ENCODE data around the gene PCK2. TPM values are rescaled to one million over a fixed set of nuclear protein-coding genes. Genes with fewer than 3 reads are reported as not detected.
A peak's percentile ranks its signal among the peaks of the same experiment; 100 is the strongest.

The PCK2 gene
- total and polyA plus RNA-seq, 2 of the 13 experiments (the other 11 are each of a cell fraction or from before 2014, with no cell fraction given): 129 to 272 TPM

- no peak for TF ChIP-seq HMGA1 (CRISPR knock-in tag; conservative IDR thresholded peaks at IDR 0.05)
- no peak for TF ChIP-seq ZBTB3 (CRISPR knock-in tag; IDR thresholded peaks at IDR 0.05; ENCODE audit: borderline replicate concordance, low read depth)
- no peak for TF ChIP-seq ZNF329 (CRISPR knock-in tag; IDR thresholded peaks at IDR 0.05; ENCODE audit: low read depth)
- TF ChIP-seq ZNF276 (CRISPR knock-in tag; IDR thresholded peaks at IDR 0.05; ENCODE audit: low read depth): no peak
- no peak for TF ChIP-seq ZBTB1 (CRISPR knock-in tag; IDR thresholded peaks at IDR 0.05; ENCODE audit: borderline replicate concordance)
- TF ChIP-seq SAP130 (CRISPR knock-in tag; IDR thresholded peaks at IDR 0.05; ENCODE audit: low read depth): peak; percentile 70
- peak; percentile 75 to 91; a peak in 3 of 4 replicates for TF ChIP-seq HMGXB4 (CRISPR knock-in tag; IDR thresholded peaks at IDR 0.05; ENCODE audit: borderline replicate concordance in 1 of 2, low read depth in 1 of 2)
- 0 out of 2 replicates have a peak, but pooled peaks have one; percentile 33 for TF ChIP-seq RELA (CRISPR knock-in tag; IDR thresholded peaks at IDR 0.05)
- no peak for TF ChIP-seq ZNF512 (CRISPR knock-in tag; IDR thresholded peaks at IDR 0.05)
- peak; percentile 54; the same call in 1 of the 2 replicates for TF ChIP-seq POGK (CRISPR knock-in tag; conservative IDR thresholded peaks at IDR 0.05)
- no peak for TF ChIP-seq IRF1 (CRISPR knock-in tag; IDR thresholded peaks at IDR 0.05; ENCODE audit: low read depth)
- TF ChIP-seq KMT2A (CRISPR knock-in tag; IDR thresholded peaks at IDR 0.05): peak; percentile 44
- TF ChIP-seq NCOA5 (CRISPR knock-in tag; IDR thresholded peaks at IDR 0.05): no peak
- TF ChIP-seq TFAP4 (IDR thresholded peaks at IDR 0.05; ENCODE audit: borderline replicate concordance, low read depth): no peak; the same call in 1 of the 2 replicates
- TF ChIP-seq PTBP1 (IDR thresholded peaks at IDR 0.05; ENCODE audit: low read depth, low read length, poor library complexity, severe bottlenecking): no peak
- no peak for TF ChIP-seq HCFC1 (IDR thresholded peaks at IDR 0.05; ENCODE audit: low read depth, low read length)
- peak; percentile 100 for TF ChIP-seq SMC3 (IDR thresholded peaks at IDR 0.05; ENCODE audit: low read length)
- TF ChIP-seq RFXAP (CRISPR knock-in tag; IDR thresholded peaks at IDR 0.05; ENCODE audit: borderline replicate concordance): no peak; the same call in 1 of the 2 replicates
- TF ChIP-seq TEAD2 (CRISPR knock-in tag; IDR thresholded peaks at IDR 0.05): no peak
- peak; percentile 62 for TF ChIP-seq TBL1XR1 (IDR thresholded peaks at IDR 0.05; ENCODE audit: borderline replicate concordance, low read length, partially characterized antibody)
Measured at GRCh38 chr14:24058260-24058950, 35.7 kb upstream of the PCK2 start (continued).
